Right atrium auricular region (tissue), 2 donors: ENCODE data around the gene SCAANT1. TPM values are rescaled to one million over a fixed set of nuclear protein-coding genes. Genes with fewer than 3 reads are reported as not detected.

Experiments
- DNase-seq: peaks from one replicate; pipeline ENCODE4 v3.0.0-alpha.2; 2019; ENCODE audit warnings: low spot score
- H3K27ac ChIP-seq, 2 donors: fragments of 200-600 bp; sonication (generic); 1 replicate in 1 of 2; 2 replicates in 1 of 2; pipeline ENCODE4 v1.5.1; 2016 to 2019
- H3K27me3 ChIP-seq, 2 donors: fragments of 200-600 bp; sonication (generic); one replicate each; pipeline versions ENCODE4 v1.5.1 to v1.6.0; 2017 to 2019
- H3K36me3 ChIP-seq: fragments of 200-600 bp; sonication (generic); one replicate; pipeline ENCODE4 v1.5.1; 2016
- H3K4me1 ChIP-seq, 2 donors: fragments of 200-600 bp; sonication (generic); one replicate each; pipeline versions ENCODE4 v1.5.1 to v1.6.0; 2017 to 2019
- H3K4me3 ChIP-seq, 2 donors: fragments of 200-600 bp; sonication (generic); 1 replicate in 1 of 2; 2 replicates in 1 of 2; pipeline ENCODE4 v1.5.1; 2017 to 2019; ENCODE audit warnings: mild to moderate bottlenecking in 1 of 2, moderate library complexity in 1 of 2
- H3K9me3 ChIP-seq, 2 donors: fragments of 200-600 bp; sonication (generic); one replicate each; pipeline ENCODE4 v1.5.1; 2019
- total RNA-seq, 2 donors: library from RNA; depleted of rRNA; stranded (reverse); fragments of >200 nt; gene quantifications; one replicate each; pipeline ENCODE4 v1.1.0, GENCODE V29; 2016
- TF ChIP-seq, protein P1 (sequence below), 2 donors: fragments of 200-600 bp; sonication (generic); IDR thresholded peaks; one replicate each; pipeline ENCODE4 v1.5.1; 2019; ENCODE audit warnings: antibody characterized with exemption in 2 of 2

The SCAANT1 gene
- total RNA-seq, 2 donors from 2014 or later, result not detected

DNA sequence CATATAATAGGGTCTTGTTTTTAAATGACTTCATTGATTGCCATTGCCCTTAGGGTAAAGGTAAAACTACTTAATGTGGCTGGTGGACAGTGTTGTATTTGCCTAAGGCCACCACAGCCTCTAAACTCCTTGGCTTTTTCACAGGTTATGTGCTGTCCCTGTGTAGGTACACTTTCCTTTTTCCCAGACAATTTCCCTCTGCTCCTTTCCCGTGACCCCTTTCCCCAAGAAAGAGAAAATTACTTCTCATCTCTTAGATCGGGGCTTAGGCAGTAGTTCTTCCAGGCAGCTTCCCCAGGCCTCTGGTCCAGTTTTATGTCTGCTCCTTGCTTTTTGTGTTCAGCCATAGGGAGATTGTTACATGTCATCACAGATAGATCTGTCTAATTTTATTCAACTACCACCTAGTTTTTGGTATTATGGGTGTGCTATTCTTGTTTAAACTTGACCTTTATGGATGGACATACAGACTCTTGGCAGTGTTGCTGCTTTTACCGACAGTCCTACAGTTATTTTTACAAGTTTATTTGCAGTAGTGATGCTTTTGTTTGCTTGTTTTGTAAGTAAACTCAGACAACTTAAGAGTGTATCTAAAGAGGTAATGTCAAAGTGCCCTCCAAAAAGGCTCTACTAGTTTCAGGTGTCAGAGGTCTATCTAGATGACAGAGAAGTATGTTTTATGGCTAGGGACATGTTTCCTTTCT, 20.5 kb upstream of the SCAANT1 start:
- no peaks in the 10 kb centered on the region for H3K36me3 ChIP-seq
- TF ChIP-seq, protein P1, sequence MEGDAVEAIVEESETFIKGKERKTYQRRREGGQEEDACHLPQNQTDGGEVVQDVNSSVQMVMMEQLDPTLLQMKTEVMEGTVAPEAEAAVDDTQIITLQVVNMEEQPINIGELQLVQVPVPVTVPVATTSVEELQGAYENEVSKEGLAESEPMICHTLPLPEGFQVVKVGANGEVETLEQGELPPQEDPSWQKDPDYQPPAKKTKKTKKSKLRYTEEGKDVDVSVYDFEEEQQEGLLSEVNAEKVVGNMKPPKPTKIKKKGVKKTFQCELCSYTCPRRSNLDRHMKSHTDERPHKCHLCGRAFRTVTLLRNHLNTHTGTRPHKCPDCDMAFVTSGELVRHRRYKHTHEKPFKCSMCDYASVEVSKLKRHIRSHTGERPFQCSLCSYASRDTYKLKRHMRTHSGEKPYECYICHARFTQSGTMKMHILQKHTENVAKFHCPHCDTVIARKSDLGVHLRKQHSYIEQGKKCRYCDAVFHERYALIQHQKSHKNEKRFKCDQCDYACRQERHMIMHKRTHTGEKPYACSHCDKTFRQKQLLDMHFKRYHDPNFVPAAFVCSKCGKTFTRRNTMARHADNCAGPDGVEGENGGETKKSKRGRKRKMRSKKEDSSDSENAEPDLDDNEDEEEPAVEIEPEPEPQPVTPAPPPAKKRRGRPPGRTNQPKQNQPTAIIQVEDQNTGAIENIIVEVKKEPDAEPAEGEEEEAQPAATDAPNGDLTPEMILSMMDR (IDR thresholded peaks at IDR 0.05), result no peak
- H3K4me1 ChIP-seq, result peaks cover 0 to 40% of the 10 kb centered on the region in 2 donors
- no peaks in the 10 kb centered on the region for H3K27me3 ChIP-seq
- H3K4me3 ChIP-seq, result no peak overlapping the region
- H3K9me3 ChIP-seq, result no peaks in the 10 kb centered on the region
- no peak for DNase-seq
- no peak overlapping the region for H3K27ac ChIP-seq

DNA sequence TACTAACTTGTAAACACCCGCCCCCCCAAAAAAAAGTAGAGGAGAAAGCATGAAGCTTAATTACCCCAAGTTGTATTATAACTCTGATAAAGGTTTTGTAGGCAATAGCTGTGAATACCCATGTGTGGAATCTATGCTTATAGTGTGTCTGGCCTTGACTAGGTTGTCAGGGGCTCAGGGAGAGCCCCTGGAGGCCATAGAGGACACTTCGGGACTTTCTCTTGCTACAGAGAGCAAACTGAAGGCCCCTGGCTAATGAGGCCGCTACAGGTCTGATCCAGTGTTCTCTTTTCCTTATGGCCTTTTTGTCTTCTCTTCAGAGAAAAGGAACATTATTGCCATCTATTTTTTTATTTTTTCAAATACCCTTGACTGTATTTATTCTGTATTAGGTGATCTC, 19.1 kb upstream of the SCAANT1 start:
- Histone ChIP-seq H3K4me1 (peaks cover 0 to 40% of the 10 kb centered on the region in 2 donors), H3K27ac (no peak overlapping the region), H3K4me3 (no peak overlapping the region), H3K36me3 (peaks cover 4% of the 10 kb centered on the region), H3K9me3 (no peaks in the 10 kb centered on the region), H3K27me3 (no peaks in the 10 kb centered on the region)
- no peak for DNase-seq
- TF ChIP-seq, protein P1 (IDR thresholded peaks at IDR 0.05), result no peak

DNA sequence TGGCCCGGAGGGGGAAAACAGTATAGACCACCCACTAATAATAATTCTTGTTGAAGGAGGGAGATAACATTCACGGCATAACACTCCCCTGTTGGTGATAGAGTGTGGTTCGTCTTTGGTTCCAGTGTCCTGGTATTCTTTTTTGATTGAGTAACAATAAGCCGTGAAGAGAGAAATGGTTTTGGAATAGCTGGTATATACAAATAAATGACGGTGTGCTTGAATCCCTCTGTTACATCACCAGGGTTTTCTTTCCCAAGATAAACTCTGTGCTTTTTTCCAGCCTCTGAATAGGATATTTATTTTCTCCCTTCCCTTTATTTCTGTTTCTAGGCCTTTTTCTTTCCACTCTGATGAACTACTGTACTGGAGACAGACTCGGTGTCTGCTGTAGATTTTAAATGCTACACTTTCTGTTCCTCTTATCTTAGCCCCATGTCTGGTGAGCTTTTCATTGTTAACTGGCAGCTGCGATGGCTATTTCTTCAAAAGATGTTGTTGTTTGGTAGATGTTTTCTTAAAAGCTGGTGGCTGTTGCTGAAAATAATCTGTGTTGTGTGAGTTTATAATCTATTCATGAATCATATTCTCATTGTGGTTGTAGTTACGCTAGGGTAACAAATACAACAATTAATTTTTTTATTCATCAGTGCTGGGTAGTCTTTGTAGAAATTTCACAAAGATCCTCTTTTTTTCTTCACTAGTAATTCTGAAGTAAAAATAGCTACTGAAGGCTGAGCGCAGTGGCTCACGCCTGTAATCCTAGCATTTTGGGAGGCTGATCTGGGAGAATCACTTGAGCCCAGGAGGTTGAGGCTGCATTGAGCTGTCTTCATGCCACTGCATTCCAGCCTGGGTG, 15.5 kb upstream of the SCAANT1 start:
- DNase-seq, result no peak
- Histone ChIP-seq H3K36me3 (peaks cover 12% of the 10 kb centered on the region), H3K27ac (no peak overlapping the region), H3K4me3 (no peak overlapping the region), H3K4me1 (peaks cover 0 to 15% of the 10 kb centered on the region in 2 donors), H3K9me3 (no peaks in the 10 kb centered on the region), H3K27me3 (no peaks in the 10 kb centered on the region)
- TF ChIP-seq, protein P1 (IDR thresholded peaks at IDR 0.05), result no peak

DNA sequence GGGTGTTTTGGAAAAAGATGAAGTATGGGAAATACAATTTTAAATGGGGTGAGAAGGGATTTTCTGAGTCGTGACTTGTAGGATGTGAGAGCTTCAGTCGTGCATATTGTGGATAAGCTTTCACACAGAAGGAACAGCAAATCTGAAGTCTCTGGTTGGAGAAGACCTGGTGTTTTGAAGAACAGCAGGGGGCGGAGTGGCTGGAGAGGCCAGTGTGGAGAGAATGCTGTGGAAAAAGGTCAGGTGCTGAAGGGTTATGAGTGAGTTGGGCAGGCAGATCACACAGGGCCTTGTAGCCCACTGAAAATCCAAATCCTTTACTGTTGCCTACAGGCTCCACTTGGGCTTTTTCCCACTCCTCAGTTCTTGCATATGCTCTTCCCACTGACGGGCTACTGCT, 14.1 kb upstream of the SCAANT1 start:
- peaks cover 12% of the 10 kb centered on the region for H3K36me3 ChIP-seq
- DNase-seq, result no peak
- H3K27me3 ChIP-seq, result no peaks in the 10 kb centered on the region
- no peak overlapping the region for H3K4me3 ChIP-seq
- no peak overlapping the region for H3K27ac ChIP-seq
- TF ChIP-seq, protein P1 (IDR thresholded peaks at IDR 0.05), result no peak
- H3K4me1 ChIP-seq, result peaks cover 0 to 3% of the 10 kb centered on the region in 2 donors
- no peaks in the 10 kb centered on the region for H3K9me3 ChIP-seq

DNA sequence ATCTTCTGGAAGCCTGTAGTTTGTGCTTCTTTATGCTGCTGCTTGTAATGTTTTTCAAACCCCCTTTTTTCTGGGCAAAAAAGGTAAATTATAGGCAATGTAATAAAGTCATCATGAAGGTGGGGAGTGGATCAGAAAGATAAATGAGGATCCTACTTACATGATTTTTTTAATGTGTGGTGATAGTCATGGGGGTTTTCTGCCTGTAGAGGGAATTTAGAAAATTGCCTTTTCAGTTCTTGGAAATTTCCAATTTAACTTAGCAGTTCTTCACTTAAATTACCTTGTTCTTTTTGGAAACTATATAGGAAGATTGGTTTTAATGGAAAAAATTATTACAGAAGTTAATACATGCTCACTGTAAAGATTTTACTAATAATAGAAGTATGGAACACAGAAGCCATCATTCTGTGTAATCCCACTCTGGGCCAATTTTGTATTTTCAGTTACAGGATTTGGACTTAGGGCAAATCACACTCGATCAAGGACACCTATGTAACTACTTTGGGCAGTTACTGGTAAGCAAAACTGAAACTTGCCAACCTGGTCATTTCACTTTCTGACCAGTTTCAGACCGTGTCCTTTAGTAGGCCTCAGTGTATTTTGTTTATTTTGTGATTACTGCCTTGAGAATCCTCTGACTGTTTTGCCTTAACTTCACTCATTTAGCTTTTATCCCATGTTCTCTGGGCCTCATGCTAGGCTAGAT, 10.5 kb upstream of the SCAANT1 start:
- no peak overlapping the region for H3K27ac ChIP-seq
- no peak overlapping the region for H3K4me3 ChIP-seq
- H3K27me3 ChIP-seq, result no peaks in the 10 kb centered on the region
- peaks cover 21% of the 10 kb centered on the region for H3K36me3 ChIP-seq
- no peaks in the 10 kb centered on the region for H3K4me1 ChIP-seq
- TF ChIP-seq, protein P1 (IDR thresholded peaks at IDR 0.05), result no peak
- H3K9me3 ChIP-seq, result no peaks in the 10 kb centered on the region
- no peak for DNase-seq
